GM21526 (cell line): ENCODE measurements around the gene TAS2R41.

Source experiments
- ATAC-seq: cut with Tn5 transposase; IDR thresholded peaks from one replicate; pipeline ENCODE4 v1.9.1; 2021; ENCODE audit warnings: moderate library complexity; ENCODE audit not compliant: unreplicated experiment, low FRiP score

Gene TAS2R41, protein sequence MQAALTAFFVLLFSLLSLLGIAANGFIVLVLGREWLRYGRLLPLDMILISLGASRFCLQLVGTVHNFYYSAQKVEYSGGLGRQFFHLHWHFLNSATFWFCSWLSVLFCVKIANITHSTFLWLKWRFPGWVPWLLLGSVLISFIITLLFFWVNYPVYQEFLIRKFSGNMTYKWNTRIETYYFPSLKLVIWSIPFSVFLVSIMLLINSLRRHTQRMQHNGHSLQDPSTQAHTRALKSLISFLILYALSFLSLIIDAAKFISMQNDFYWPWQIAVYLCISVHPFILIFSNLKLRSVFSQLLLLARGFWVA

DNA sequence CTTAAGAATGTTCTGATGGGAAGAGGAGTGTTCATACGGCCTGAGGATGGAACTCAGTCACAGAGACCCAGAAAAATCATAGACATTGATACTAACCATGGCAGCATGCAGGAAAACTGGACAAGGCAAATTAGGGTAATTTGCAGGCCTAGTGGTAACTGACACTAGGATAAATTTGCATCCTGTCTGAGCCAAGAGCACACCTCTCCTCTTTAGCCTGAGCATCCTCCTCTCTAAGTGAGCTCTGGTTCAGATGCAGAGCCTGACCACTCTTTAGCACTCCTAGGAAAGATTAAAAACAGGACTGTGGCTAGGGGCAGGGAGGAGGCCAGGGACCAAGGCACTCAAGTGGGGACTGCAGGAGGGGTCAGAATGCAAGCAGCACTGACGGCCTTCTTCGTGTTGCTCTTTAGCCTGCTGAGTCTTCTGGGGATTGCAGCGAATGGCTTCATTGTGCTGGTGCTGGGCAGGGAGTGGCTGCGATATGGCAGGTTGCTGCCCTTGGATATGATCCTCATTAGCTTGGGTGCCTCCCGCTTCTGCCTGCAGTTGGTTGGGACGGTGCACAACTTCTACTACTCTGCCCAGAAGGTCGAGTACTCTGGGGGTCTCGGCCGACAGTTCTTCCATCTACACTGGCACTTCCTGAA, at the start of gene TAS2R41:
TSS of gene TAS2R41 (plus strand) at position 373 of the 650 bp plus-strand sequence. CDS start at position 373, 0 bp downstream.
- no peak for ATAC-seq

GRCh38 chr7:143429770-143430698, 47.6 kb upstream of the TAS2R41 start:
- no peak for ATAC-seq

- ATAC-seq: no peak
These were observed 46.6 kb upstream of the TAS2R41 start for GRCh38 chr7:143431109-143431508.

DNA sequence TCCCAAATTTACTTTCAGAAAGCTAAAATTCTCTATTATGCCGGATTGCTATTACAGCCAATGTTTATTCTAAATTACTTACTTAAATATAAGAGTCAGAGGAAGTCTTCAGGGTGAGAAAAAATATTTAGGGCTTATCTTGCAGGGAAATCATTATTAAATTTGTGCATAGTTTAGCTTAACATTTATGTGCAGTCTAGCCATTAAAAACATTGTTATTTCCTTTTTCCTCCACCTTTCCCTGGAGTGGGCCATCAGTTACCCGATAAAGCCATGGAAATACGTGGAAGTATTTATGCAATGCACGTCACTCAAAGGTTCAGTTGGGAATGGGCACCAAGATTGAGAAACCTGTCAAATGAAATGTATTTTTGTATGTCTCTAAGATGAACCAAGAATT, 43.9 kb upstream of the TAS2R41 start:
- ATAC-seq: no peak

- no peak for ATAC-seq
These were observed 43.0 kb upstream of the TAS2R41 start for GRCh38 chr7:143434660-143435059.

GRCh38 chr7:143435266-143435665, 42.4 kb upstream of the TAS2R41 start:
- ATAC-seq: no peak

DNA sequence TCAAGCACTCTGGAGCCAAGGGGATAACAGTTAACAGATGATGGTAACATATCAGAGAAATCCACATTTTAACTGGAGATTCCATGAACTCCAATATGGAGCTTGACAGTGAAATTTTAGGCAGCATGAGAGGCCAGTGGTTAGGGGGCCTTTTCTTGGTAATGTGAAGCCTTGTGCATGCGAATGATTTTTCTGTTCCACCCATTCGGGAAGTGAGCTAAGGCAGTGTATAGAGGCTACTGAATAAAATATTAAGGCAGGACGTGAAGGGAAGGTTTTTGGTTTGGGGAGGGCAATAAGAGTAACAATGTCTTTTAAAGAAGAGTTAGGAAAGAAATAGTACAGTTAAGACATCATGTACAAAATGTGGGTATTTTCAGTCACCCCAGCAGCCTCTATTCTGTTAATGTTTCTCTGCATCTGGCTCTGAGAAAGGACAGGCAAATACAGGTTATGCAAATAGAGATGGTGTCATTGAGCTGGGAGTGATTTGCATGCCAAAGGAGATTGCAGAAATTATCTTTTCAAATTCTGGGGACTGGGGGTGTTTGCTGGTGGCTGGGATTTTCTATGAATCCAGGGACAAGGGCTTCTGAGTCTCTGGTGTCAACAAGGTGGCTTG, 41.2 kb upstream of the TAS2R41 start:
- no peak for ATAC-seq

GRCh38 chr7:143437578-143437977, 40.1 kb upstream of the TAS2R41 start:
- no peak for ATAC-seq

GRCh38 chr7:143439866-143440265, 37.8 kb upstream of the TAS2R41 start:
- ATAC-seq: no peak

- no peak for ATAC-seq
These were observed 34.5 kb upstream of the TAS2R41 start, which contains the start of gene TAS2R60 for GRCh38 chr7:143443153-143443552. Gene TAS2R60, plus strand, starts transcription at chr7:143443453. Its CDS starts 0 bp downstream, at chr7:143443453.

GRCh38 chr7:143444063-143444782, 33.5 kb upstream of the TAS2R41 start:
- no peak for ATAC-seq

DNA sequence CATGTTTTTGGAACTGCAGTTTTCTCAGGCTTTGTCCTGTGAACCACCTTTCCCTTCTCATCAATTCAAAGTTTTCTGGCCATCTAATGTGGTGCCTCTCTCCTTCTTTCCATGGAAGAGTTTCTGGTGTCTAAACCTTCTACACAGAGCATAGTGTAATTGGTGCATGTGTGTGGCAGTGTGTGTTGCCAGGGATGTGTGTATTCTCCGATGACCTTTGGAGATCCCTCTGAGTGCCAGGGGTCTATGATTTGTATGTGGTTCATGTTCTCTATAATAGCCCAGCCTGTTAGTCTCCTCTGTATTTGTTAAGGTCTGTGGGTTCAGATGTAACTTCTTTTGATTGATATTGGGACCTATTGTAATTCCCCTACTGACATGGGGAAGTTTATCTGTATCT, 32.9 kb upstream of the TAS2R41 start:
- no peak for ATAC-seq

DNA sequence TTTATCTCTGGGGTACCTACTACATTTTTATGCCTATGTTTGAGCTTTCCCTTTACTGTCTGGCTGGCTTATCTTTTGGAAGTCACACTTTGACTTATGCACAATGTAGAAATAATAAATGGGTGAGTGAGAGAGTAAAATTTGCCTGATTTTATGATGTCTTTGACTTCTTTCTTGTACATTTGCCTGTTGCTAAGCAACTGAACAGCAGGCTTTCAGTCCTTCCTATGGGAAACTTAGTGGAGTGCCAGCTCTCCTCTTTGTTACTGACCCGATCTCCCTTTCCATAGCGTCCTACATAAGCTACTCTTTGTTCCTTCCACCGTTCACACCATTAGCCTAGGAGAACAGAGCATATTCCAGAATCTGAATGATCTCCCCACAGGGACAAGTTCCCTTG, 30.2 kb upstream of the TAS2R41 start:
- ATAC-seq: no peak

- no peak for ATAC-seq
These were observed 29.2 kb upstream of the TAS2R41 start for GRCh38 chr7:143448429-143448828.

- no peak for ATAC-seq
These were observed 27.9 kb upstream of the TAS2R41 start for GRCh38 chr7:143449793-143450192.

GRCh38 chr7:143451122-143451521, 26.6 kb upstream of the TAS2R41 start:
- ATAC-seq: no peak

DNA sequence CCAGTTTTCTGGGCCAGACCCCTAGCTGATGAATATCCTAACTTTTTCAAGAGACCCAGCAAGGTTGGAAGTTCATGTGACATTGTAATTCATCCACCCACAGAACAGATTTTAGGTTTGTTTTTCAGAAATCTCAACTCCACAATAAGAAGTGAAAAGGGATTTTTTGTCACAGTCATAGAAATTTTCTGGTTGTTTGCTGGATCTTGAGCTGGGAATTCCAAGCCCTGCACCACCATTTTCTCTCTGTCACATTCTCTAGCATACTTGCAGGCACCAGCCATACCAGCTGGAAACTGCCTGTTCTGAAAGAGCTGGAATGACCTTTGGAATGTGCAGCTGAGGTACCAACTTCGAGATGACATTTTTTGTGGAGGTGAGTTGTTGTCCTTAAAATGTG, 25.9 kb upstream of the TAS2R41 start:
- ATAC-seq: no peak

GRCh38 chr7:143452495-143452894, 25.2 kb upstream of the TAS2R41 start:
- no peak for ATAC-seq

- no peak for ATAC-seq
These were observed 23.5 kb upstream of the TAS2R41 start for GRCh38 chr7:143454091-143454680.

DNA sequence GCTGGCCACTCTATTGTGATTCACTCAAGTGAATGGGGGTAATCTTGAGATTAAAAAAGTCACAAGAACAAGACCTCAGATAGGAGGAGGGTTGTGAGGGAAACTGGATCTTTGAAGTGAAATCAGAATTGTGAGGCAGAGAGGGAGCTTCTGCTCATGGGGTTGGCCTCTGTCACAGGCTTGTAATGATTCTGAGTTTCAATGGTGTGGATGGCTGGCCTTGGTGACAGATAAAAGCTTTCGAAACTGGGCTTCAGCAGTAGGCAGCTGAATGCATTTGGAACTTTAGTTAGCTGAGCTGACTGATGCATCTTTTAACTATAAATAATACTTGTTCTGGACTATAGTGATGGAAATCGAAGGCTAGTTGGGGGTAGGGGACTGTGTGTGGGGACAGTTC, 22.2 kb upstream of the TAS2R41 start:
- no peak for ATAC-seq
